WTC11 (cell line): ENCODE data around the gene ARHGAP44.

Experiments used
- ATF3 ChIP-seq: sonication (generic); formaldehyde crosslinking; conservative IDR thresholded peaks from 2 replicates; pipeline ENCODE4 v1.8.1; 2022; ENCODE audit warnings: mild to moderate bottlenecking, missing genetic modification reagents
- CTCF ChIP-seq: fragments of 200-600 bp; IDR thresholded peaks from 2 replicates; pipeline ENCODE4 v1.8.0; 2022; ENCODE audit warnings: antibody characterized with exemption
- E2F1 ChIP-seq: sonication (generic); formaldehyde crosslinking; IDR thresholded peaks from 2 replicates; pipeline ENCODE4 v1.8.0; 2022; ENCODE audit warnings: mild to moderate bottlenecking, missing genetic modification reagents
- FOXJ3 ChIP-seq: sonication (generic); formaldehyde crosslinking; IDR thresholded peaks from 2 replicates; pipeline ENCODE4 v1.9.0; 2021; ENCODE audit warnings: missing genetic modification reagents, mild to moderate bottlenecking, borderline replicate concordance
- SP1 ChIP-seq: sonication (generic); formaldehyde crosslinking; conservative IDR thresholded peaks from 2 replicates; pipeline ENCODE4 v1.8.1; 2022; ENCODE audit warnings: missing genetic modification reagents
- TEAD4 ChIP-seq: sonication (generic); formaldehyde crosslinking; IDR thresholded peaks from 2 replicates; pipeline ENCODE4 v1.8.0; 2022; ENCODE audit warnings: mild to moderate bottlenecking, missing genetic modification reagents
- ZNF512 ChIP-seq: sonication (generic); formaldehyde crosslinking; IDR thresholded peaks from 2 replicates; pipeline ENCODE4 v1.8.1; 2022; ENCODE audit warnings: missing genetic modification reagents, borderline replicate concordance
- TF ChIP-seq, protein P1 (sequence below): sonication (generic); formaldehyde crosslinking; IDR thresholded peaks from 2 replicates; pipeline ENCODE4 v1.8.0; 2022; ENCODE audit warnings: mild to moderate bottlenecking, missing genetic modification reagents
- TF ChIP-seq, protein P2 (sequence below): sonication (generic); formaldehyde crosslinking; IDR thresholded peaks from 2 replicates; pipeline ENCODE4 v1.8.1; 2022; ENCODE audit warnings: low read depth, mild to moderate bottlenecking, moderate library complexity, missing genetic modification reagents, borderline replicate concordance

GRCh38 chr17:12947047-12947446 is 157.7 kb downstream of the ARHGAP44 start:
- TF ChIP-seq ZNF512 (CRISPR knock-in tag) (no peak), CTCF (no peak), TEAD4 (CRISPR knock-in tag) (no peak), FOXJ3 (no peak), SP1 (CRISPR knock-in tag) (no peak), E2F1 (CRISPR knock-in tag) (no peak), ATF3 (no peak)
- TF ChIP-seq, protein P1, sequence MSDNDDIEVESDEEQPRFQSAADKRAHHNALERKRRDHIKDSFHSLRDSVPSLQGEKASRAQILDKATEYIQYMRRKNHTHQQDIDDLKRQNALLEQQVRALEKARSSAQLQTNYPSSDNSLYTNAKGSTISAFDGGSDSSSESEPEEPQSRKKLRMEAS, result no peak
- TF ChIP-seq, protein P2, sequence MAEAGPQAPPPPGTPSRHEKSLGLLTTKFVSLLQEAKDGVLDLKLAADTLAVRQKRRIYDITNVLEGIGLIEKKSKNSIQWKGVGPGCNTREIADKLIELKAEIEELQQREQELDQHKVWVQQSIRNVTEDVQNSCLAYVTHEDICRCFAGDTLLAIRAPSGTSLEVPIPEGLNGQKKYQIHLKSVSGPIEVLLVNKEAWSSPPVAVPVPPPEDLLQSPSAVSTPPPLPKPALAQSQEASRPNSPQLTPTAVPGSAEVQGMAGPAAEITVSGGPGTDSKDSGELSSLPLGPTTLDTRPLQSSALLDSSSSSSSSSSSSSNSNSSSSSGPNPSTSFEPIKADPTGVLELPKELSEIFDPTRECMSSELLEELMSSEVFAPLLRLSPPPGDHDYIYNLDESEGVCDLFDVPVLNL, result no peak
